GM18520 (cell line): ENCODE measurements around the gene C14orf180.
"Not testable (repeated sequence)": the region's sequence is repeated elsewhere in the genome, so short reads cannot be mapped to it uniquely, and the experiment has no call there.

Experiments
- ATAC-seq: cut with Tn5 transposase; IDR thresholded peaks from one replicate; pipeline ENCODE4 v1.9.1; 2021; ENCODE audit not compliant: unreplicated experiment

The C14orf180 gene

GRCh38 chr14:104604458-104605449 lies 25.2 kb downstream of the C14orf180 start, which contains the start of gene TMEM179:
TSS of gene TMEM179 (minus strand) at chr14:104604772. CDS start at chr14:104604741, 31 bp downstream.
- no peak for ATAC-seq

- no peak for ATAC-seq
Measured at GRCh38 chr14:104609666-104610065, 30.1 kb downstream of the C14orf180 start.

- ATAC-seq = no peak
Measured at GRCh38 chr14:104610749-104611310, 31.3 kb downstream of the C14orf180 start.

GRCh38 chr14:104611881-104612280 lies 32.3 kb downstream of the C14orf180 start:
- ATAC-seq = no peak

- ATAC-seq = no peak
Measured at GRCh38 chr14:104614126-104614812, 34.7 kb downstream of the C14orf180 start.

GRCh38 chr14:104624939-104625338 lies 45.4 kb downstream of the C14orf180 start:
- ATAC-seq = no peak

- no peak for ATAC-seq
Measured at GRCh38 chr14:104632781-104633180, 53.2 kb downstream of the C14orf180 start.

- no peak for ATAC-seq
Measured at GRCh38 chr14:104633276-104634137, 53.9 kb downstream of the C14orf180 start.

- no peak for ATAC-seq
Measured at GRCh38 chr14:104634138-104634760, 54.7 kb downstream of the C14orf180 start.

GRCh38 chr14:104634886-104635570 lies 55.5 kb downstream of the C14orf180 start:
- no peak for ATAC-seq

GRCh38 chr14:104635717-104636116 lies 56.2 kb downstream of the C14orf180 start:
- no peak for ATAC-seq

- no peak for ATAC-seq
Measured at GRCh38 chr14:104636131-104636530, 56.6 kb downstream of the C14orf180 start.

GRCh38 chr14:104636846-104637545 lies 57.4 kb downstream of the C14orf180 start:
- ATAC-seq = not testable (repeated sequence)

GRCh38 chr14:104637546-104638003 lies 58.0 kb downstream of the C14orf180 start:
- no peak for ATAC-seq

- ATAC-seq = no peak
Measured at GRCh38 chr14:104638190-104638589, 58.6 kb downstream of the C14orf180 start.

- no peak for ATAC-seq
Measured at GRCh38 chr14:104638927-104639450, 59.4 kb downstream of the C14orf180 start.

GRCh38 chr14:104639471-104639870 lies 59.9 kb downstream of the C14orf180 start:
- ATAC-seq = no peak
